Glutamatergic neuron (in vitro differentiated cells): ENCODE data around the gene PTPRJ. TPM values are rescaled to one million over a fixed set of nuclear protein-coding genes. Genes with fewer than 3 reads are reported as not detected.
"Not testable (repeated sequence)": the region's sequence is repeated elsewhere in the genome, so short reads cannot be mapped to it uniquely, and the experiment has no call there.

Source experiments
- DNase-seq: peaks from one replicate; pipeline ENCODE4 v3.0.0; 2022
- H3K27ac Mint-ChIP-seq: one replicate; pipeline ENCODE4 v1.8.0; 2020; ENCODE audit warnings: mild to moderate bottlenecking, mixed read lengths, inconsistent platforms; ENCODE audit not compliant: unreplicated experiment
- H3K27me3 Mint-ChIP-seq: one replicate; pipeline ENCODE4 v1.8.0; 2020; ENCODE audit warnings: mild to moderate bottlenecking, moderate library complexity, mixed read lengths, inconsistent platforms; ENCODE audit not compliant: unreplicated experiment
- H3K36me3 Mint-ChIP-seq: one replicate; pipeline ENCODE4 v1.8.0; 2020; ENCODE audit warnings: mild to moderate bottlenecking, mixed read lengths, inconsistent platforms; ENCODE audit not compliant: unreplicated experiment
- H3K4me1 Mint-ChIP-seq: one replicate; pipeline ENCODE4 v1.8.0; 2020; ENCODE audit warnings: mild to moderate bottlenecking, low read depth, mixed read lengths, inconsistent platforms; ENCODE audit not compliant: unreplicated experiment
- H3K4me3 Mint-ChIP-seq: one replicate; pipeline ENCODE4 v1.8.0; 2020; ENCODE audit warnings: mild to moderate bottlenecking, mixed read lengths, inconsistent platforms; ENCODE audit not compliant: unreplicated experiment
- H3K9me3 Mint-ChIP-seq: one replicate; pipeline ENCODE4 v1.8.0; 2020; ENCODE audit warnings: mild to moderate bottlenecking, moderate library complexity, mixed read lengths, inconsistent platforms; ENCODE audit not compliant: unreplicated experiment
- CTCF ChIP-seq: fragments of 200-600 bp; sonication (generic); IDR thresholded peaks from one replicate; pipeline ENCODE4 v1.5.0; 2021; ENCODE audit not compliant: partially characterized antibody, unreplicated experiment
- total RNA-seq: library from RNA; stranded (reverse); fragmentation: NEBNext Ultra II Directional; extraction: Animal tissue kit (Norgen Biotek cat#: 25700); gene quantifications from one replicate; pipeline ENCODE4 v1.2.1, GENCODE V29; 2021; ENCODE audit not compliant: unreplicated experiment

PTPRJ gene
- total RNA-seq, 1 donor from 2014 or later: 2.4 TPM

DNA sequence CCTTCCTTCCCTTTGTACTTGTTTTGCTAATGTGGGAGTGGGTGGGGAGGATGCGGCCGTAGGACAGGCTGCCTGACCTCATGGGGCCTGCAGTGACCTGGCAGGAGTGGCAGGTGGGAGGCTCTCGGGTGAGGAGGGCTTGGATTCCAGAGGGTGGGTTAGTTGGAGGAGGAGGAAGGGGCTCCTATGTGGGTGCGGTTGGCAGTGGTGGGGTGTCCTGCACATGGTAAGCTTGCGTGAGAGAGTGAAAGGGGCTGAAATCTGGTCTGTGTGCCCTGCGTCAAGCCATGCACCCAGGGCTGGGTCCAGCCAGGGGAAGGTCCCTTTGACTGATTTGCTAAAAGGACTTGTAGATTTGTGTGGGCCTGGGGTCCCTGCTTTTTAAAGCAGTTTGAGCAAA lies 145.5 kb downstream of the PTPRJ start:
- Mint-ChIP-seq H3K4me1 (peaks cover 7% of the 10 kb centered on the region), H3K27me3 (peaks cover 2% of the 10 kb centered on the region), H3K27ac (no peak overlapping the region), H3K4me3 (no peak overlapping the region), H3K9me3 (peaks cover 3% of the 10 kb centered on the region), H3K36me3 (no peaks in the 10 kb centered on the region)
- TF ChIP-seq CTCF: no peak
- no peak for DNase-seq

DNA sequence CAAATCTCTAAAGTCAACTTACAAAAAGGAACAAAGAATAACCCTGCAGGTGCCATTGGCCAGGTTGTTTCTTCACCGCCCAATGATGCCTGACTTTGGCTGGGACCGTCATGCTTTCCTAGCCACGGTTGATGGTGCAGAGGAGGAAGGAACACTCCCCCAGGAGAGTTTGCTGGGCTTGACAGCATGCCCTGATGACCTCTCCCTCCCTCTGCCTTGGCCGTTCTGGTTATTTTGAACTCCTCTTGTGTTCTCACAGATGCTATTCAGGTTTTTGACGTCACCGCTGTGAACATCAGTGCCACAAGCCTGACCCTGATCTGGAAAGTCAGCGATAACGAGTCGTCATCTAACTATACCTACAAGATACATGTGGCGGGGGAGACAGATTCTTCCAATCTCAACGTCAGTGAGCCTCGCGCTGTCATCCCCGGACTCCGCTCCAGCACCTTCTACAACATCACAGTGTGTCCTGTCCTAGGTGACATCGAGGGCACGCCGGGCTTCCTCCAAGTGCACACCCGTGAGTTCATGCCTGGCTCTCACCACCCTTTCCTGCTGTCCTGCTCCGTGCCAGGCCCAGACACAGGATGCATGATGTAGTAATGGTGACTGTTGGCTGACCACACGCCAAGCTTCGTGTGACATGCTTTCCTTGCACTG lies 147.3 kb downstream of the PTPRJ start:
- Mint-ChIP-seq H3K9me3 (peaks cover 3% of the 10 kb centered on the region), H3K36me3 (no peaks in the 10 kb centered on the region), H3K27me3 (peaks cover 2% of the 10 kb centered on the region), H3K4me1 (peaks cover 7% of the 10 kb centered on the region), H3K27ac (no peak overlapping the region), H3K4me3 (no peak overlapping the region)
- no peak for DNase-seq
- TF ChIP-seq CTCF: no peak

DNA sequence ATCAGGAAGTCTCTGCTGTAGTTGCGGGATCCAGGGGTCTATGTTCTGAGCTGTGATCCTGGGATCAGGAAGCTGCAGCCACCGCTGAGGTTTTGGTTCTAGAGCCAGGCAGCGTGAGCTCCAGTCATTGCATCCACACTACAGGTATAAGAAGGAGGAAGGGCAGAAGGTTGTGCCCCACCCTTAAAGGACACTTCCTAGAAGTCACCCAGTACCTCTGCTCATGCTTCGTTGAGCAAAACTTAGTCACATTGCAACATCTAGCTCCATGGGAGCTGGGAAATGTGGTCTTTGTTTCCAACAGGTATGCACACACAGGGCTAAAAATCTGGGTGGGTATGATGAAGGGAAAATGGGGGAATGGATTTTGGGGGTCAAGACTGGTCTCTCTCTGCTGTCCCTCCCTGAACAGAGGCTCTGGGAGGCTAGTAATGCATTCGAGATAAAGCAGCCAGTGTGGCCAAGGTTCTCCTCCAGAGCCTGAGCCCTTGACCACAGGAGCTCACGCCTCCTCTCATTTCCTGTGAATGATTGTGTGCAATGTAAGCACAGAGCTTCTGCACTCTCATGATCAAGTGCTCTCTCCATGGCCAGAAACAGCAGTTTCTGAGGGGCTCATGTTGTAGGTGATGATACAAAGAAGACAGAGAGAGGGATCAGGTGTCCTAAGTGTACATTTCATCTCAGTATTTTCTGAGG lies 149.5 kb downstream of the PTPRJ start:
- H3K27ac Mint-ChIP-seq: no peak overlapping the region
- TF ChIP-seq CTCF: no peak
- H3K4me1 Mint-ChIP-seq: no peaks in the 10 kb centered on the region
- no peaks in the 10 kb centered on the region for H3K36me3 Mint-ChIP-seq
- peaks cover 2% of the 10 kb centered on the region for H3K27me3 Mint-ChIP-seq
- H3K9me3 Mint-ChIP-seq: peaks cover 2% of the 10 kb centered on the region
- no peak for DNase-seq
- no peak overlapping the region for H3K4me3 Mint-ChIP-seq

GRCh38 chr11:48134221-48134922 lies 154.0 kb downstream of the PTPRJ start:
- no peak for TF ChIP-seq CTCF
- Mint-ChIP-seq H3K9me3 (peaks cover 2% of the 10 kb centered on the region), H3K4me3 (no peak overlapping the region), H3K4me1 (no peaks in the 10 kb centered on the region), H3K27me3 (peaks cover 3% of the 10 kb centered on the region), H3K36me3 (no peaks in the 10 kb centered on the region), H3K27ac (no peak overlapping the region)
- no peak for DNase-seq

DNA sequence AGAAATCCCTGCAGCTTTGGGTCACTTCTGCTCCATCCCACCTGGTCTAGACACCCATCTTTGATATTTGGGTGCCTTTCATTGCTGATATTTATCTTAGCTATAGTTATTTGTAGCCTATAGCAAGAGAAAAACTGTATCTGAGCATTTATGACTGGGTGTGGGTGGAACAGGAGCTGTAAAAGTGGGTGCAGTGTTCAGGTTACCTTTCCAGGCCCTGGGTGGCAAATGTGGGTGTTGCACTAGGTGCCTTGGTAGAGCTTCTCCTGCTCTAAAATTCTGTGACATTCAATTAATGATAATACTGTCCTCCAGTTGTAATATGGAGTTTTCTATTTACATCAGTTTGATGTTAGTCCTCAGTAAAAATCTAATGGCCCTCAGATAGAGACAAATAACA lies 157.9 kb downstream of the PTPRJ start:
- H3K4me1 Mint-ChIP-seq: no peaks in the 10 kb centered on the region
- H3K27ac Mint-ChIP-seq: no peak overlapping the region
- H3K4me3 Mint-ChIP-seq: no peak overlapping the region
- no peak for TF ChIP-seq CTCF
- H3K9me3 Mint-ChIP-seq: no peaks in the 10 kb centered on the region
- DNase-seq: no peak
- H3K36me3 Mint-ChIP-seq: no peaks in the 10 kb centered on the region
- H3K27me3 Mint-ChIP-seq: peaks cover 3% of the 10 kb centered on the region

GRCh38 chr11:48139896-48140295 lies 159.5 kb downstream of the PTPRJ start:
- not testable (repeated sequence) for H3K27ac Mint-ChIP-seq, H3K36me3 Mint-ChIP-seq, H3K4me1 Mint-ChIP-seq, H3K4me3 Mint-ChIP-seq, H3K9me3 Mint-ChIP-seq, DNase-seq, H3K27me3 Mint-ChIP-seq
